GM10266 (cell line): Measurements from ENCODE around the gene RASA1.

ENCODE experiments used
- DNase-seq: peaks from one replicate; pipeline ENCODE4 v3.0.0; 2012; ENCODE audit errors: extremely low spot score
- TF ChIP-seq, protein P1 (sequence below): IDR thresholded peaks from 2 replicates; pipeline ENCODE4 v1.5.1; 2012; ENCODE audit warnings: mild to moderate bottlenecking, low read depth; ENCODE audit not compliant: control insufficient read depth, insufficient read depth; ENCODE audit errors: missing control alignments

Gene RASA1

DNA sequence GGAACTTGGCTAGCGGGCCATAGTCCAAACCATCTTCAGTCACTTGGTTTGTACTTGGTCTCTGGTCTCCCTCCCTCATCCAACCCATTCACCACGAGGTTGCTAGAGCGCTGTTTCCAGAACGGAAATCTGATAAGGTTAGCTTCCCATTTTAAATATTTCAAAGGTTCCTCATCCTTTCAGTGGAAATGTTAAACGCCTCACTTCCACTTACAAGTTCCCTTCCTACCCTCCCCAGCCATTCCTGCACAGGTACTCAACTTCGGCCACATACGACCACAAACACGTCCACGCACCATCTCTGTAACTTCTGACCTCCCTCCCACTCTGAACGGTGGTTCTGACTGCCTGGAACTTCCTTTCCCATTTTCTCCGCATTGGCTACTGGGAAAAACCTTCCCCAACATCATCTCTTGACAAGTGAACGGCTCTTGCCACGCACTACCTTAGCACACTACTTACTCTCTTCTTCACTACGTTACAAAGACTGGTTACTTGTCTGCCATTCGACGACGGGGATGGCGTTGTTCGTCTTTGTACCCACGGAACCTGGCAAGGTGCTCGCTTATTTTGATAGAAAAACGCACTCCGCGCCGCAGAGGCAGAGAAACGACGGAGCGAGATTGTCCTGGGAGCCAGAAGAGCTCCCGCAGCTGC is 144.4 kb downstream of the RASA1 start:
- TF ChIP-seq, protein P1, sequence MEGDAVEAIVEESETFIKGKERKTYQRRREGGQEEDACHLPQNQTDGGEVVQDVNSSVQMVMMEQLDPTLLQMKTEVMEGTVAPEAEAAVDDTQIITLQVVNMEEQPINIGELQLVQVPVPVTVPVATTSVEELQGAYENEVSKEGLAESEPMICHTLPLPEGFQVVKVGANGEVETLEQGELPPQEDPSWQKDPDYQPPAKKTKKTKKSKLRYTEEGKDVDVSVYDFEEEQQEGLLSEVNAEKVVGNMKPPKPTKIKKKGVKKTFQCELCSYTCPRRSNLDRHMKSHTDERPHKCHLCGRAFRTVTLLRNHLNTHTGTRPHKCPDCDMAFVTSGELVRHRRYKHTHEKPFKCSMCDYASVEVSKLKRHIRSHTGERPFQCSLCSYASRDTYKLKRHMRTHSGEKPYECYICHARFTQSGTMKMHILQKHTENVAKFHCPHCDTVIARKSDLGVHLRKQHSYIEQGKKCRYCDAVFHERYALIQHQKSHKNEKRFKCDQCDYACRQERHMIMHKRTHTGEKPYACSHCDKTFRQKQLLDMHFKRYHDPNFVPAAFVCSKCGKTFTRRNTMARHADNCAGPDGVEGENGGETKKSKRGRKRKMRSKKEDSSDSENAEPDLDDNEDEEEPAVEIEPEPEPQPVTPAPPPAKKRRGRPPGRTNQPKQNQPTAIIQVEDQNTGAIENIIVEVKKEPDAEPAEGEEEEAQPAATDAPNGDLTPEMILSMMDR = no peak
- DNase-seq = no peak

DNA sequence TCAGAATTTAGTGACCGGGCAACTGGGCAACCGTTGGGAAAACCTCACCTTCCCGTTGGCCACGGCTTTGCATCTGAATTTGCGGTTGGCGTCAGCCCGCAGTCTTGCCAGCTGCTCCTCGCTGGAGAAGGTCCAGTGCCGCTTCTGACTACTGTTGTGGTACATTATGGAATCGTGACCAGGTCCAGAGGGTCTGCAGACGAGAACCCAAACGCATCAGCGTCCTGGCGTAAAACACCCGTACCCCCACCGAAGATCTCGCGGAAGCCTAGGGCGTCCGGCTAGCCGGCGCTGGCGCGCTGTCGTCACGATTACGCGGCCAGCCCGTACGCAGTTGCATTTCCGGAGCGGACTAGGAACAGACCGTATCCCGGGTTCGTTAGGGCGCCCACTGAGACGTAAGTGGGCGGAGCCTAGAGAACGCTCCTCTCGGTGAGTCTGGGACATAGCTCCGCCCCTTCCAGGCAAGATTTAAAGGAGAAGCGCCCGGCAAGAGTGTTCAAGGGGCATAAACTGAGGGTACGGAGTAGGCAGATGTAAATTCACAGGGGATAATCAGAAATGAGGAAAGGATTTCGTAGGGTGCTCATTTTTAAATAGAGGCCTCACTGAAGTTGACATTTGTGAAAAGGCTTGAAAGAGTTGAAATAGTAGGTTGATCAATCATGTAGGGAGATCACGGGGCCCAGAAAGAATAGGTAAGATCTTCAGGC is 145.1 kb downstream of the RASA1 start, which contains the start of gene CCNH:
CCNH (minus strand) TSS at position 301 of the 713 bp plus-strand sequence; CDS start at position 165, 136 bp downstream.
- DNase-seq = peak; percentile 88
- TF ChIP-seq, protein P1 = no peak

DNA sequence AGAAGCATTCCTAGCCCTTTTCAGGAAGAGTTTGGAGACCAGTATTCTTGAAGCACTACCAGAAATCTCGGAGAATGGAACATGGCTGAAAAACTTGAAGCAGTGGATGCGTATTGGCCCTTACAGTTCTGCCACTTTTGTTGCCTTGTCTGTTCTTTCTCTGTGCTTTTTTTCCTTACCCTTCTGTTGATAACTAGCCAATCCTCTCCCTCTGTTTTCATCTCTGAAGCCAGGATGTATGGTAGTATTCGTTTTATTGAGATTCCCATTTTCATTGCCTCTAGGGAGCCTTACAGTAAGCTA is 145.6 kb downstream of the RASA1 start:
- DNase-seq = no peak

DNA sequence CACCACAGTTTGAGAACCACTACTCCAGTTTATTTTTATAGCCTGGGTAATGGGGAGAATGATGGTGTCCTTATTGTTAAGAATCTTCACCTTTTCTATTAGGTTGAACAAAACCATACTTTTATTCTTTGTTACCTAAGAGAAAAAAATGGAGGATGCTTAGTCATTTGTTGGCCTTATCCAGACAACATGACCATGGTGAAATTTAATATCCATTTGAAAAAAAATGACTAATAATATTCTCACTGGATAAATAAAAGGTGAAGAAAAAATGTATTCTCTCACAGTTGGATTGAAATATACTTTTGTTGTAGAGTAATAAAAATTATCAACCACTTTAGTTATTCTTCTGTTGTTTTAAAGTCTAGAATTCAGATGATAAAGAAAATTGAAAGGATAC is 150.8 kb downstream of the RASA1 start:
- TF ChIP-seq, protein P1 = no peak
- no peak for DNase-seq

More for the DNA sequence above, 145.6 kb downstream of the RASA1 start:
- TF ChIP-seq, protein P1 = no peak

DNA sequence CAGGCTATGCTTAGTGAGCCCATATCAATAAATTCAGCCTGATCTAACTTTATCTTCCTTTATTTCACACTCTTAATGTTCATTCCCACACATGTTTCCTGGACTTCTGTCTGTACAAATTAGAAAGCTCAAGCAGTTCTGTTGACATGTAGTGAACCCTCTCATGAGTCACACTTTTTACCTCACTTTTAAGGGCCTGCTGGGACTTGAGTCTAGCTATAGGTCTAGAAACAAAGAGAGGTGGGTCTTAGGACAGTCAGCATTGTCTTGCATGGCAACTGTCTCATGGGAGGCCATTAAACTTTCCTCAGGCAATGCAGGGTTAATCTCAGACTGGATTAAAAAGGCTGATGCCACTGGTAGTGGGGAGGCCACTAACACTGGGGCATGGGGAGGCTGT is 153.6 kb downstream of the RASA1 start:
- TF ChIP-seq, protein P1 = no peak
- no peak for DNase-seq

DNA sequence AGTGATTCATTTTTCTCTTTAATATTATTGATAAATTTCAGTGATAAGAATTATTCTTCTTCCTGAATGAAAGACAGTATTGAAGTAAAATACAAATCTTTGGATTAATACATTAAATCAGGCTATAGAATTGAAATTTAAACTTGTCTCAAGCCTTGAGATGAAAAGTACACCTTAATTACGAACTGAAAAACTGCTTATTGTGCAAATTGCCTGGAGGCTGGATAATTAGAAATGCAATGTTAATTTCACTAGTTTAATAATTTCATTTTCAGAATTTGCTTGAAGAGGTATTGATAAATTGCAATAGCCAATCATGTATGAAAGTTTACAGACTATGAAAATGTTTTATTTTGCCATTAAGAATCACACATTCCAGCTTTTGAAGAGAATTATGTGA is 156.1 kb downstream of the RASA1 start:
- DNase-seq = no peak
- TF ChIP-seq, protein P1 = no peak

DNA sequence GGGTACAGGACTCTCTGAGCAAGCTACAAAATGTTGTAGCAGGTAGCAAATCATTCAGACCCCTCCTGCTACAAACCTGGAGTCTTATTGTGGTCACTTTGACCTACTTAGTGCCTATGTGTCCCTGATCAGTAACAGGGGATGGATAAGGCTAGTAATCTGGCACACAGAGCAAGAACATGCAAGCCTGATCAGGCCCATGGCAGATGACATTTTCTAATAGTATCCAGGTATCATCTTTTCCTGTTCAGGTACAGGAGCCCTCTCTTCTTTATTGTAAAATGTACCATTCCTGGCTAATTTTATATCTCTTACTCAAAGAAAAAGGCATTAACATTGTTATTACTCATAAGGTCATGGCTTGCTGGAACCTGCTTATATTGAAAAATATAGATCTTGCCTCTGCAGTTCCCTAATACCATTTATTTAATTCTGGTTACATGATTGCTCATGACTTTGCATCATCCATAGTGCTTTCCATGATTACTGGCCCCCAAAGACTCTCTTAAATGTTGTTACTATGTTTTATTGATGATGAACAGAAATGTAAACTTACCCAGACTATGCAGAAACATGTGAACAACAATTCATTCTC is 163.3 kb downstream of the RASA1 start:
- no peak for DNase-seq
- TF ChIP-seq, protein P1 = no peak
